Mesenchymal stem cell (in vitro differentiated cells and primary cell): ENCODE results near the gene ABCC1.
"Not testable (repeated sequence)": the region's sequence is repeated elsewhere in the genome, so short reads cannot be mapped to it uniquely, and the experiment has no call there.

Source experiments
- DNase-seq: peaks from one replicate; pipeline ENCODE4 v3.0.0-alpha.2; 2013
- H2AFZ ChIP-seq: one replicate; pipeline ENCODE4 v1.6.1; 2013; ENCODE audit warnings: low read depth, mild to moderate bottlenecking, control low read depth, inconsistent platforms, low read length, moderate library complexity
- H2AK5ac ChIP-seq: 2 replicates; pipeline ENCODE4 v1.6.1; 2013; ENCODE audit warnings: low read length, moderate library complexity, mild to moderate bottlenecking, inconsistent platforms; ENCODE audit not compliant: severe bottlenecking
- H2BK120ac ChIP-seq: one replicate; pipeline ENCODE4 v1.6.1; 2013; ENCODE audit warnings: low read depth, mild to moderate bottlenecking, inconsistent platforms, low read length, moderate library complexity
- H2BK12ac ChIP-seq, 2 experiments: one replicate each; pipeline ENCODE4 v1.6.1; 2013; ENCODE audit warnings: inconsistent platforms in 2 of 2, low read length in 2 of 2, mild to moderate bottlenecking in 2 of 2, moderate library complexity in 2 of 2, control low read depth in 1 of 2
- H2BK15ac ChIP-seq: one replicate; pipeline ENCODE4 v1.6.1; 2013; ENCODE audit warnings: mild to moderate bottlenecking, low read depth, inconsistent platforms; ENCODE audit not compliant: poor library complexity, severe bottlenecking
- H2BK5ac ChIP-seq: 2 replicates; pipeline ENCODE4 v1.6.1; 2013; ENCODE audit warnings: low read depth, mild to moderate bottlenecking, low read length, control low read depth, inconsistent platforms; ENCODE audit not compliant: poor library complexity, severe bottlenecking
- H3K14ac ChIP-seq, 2 experiments: one replicate each; pipeline ENCODE4 v1.6.1; 2013; ENCODE audit warnings: inconsistent platforms in 2 of 2, low read length in 2 of 2, control low read depth in 1 of 2, mild to moderate bottlenecking in 1 of 2, moderate library complexity in 1 of 2
- H3K18ac ChIP-seq, 2 experiments: one replicate each; pipeline ENCODE4 v1.6.1; 2013; ENCODE audit warnings: inconsistent platforms in 2 of 2, low read length in 2 of 2, control low read depth in 1 of 2, low read depth in 1 of 2, mild to moderate bottlenecking in 1 of 2
- H3K23ac ChIP-seq, 2 experiments: one replicate each; pipeline ENCODE4 v1.6.1; 2013; ENCODE audit warnings: inconsistent platforms in 2 of 2, low read length in 2 of 2, mild to moderate bottlenecking in 2 of 2, moderate library complexity in 2 of 2, control low read depth in 1 of 2
- H3K27ac ChIP-seq: 2 replicates; pipeline ENCODE4 v1.5.1; 2013; ENCODE audit warnings: mild to moderate bottlenecking, moderate library complexity, low read length, control low read depth, inconsistent platforms; ENCODE audit not compliant: poor library complexity, severe bottlenecking
- H3K27me3 ChIP-seq, 2 experiments: 2 replicates each; pipeline versions ENCODE4 v1.6.1 to v1.7.0; 2013; ENCODE audit warnings: low read length in 2 of 2, mild to moderate bottlenecking in 2 of 2, moderate library complexity in 2 of 2, control low read depth in 1 of 2, inconsistent platforms in 1 of 2; ENCODE audit not compliant: control insufficient read depth in 1 of 2, insufficient read depth in 1 of 2
- H3K36me3 ChIP-seq, 2 experiments: 2 replicates each; pipeline versions ENCODE4 v1.6.1 to v1.7.0; 2013; ENCODE audit warnings: low read length in 2 of 2, control low read depth in 1 of 2, inconsistent platforms in 1 of 2, low read depth in 1 of 2, mild to moderate bottlenecking in 1 of 2; ENCODE audit not compliant: insufficient read depth in 2 of 2, control insufficient read depth in 1 of 2
- H3K4ac ChIP-seq, 2 experiments: one replicate each; pipeline ENCODE4 v1.6.1; 2013; ENCODE audit warnings: inconsistent platforms in 2 of 2, low read length in 2 of 2, mild to moderate bottlenecking in 2 of 2, moderate library complexity in 2 of 2, control low read depth in 1 of 2, low read depth in 1 of 2
- H3K4me1 ChIP-seq: 2 replicates; pipeline ENCODE4 v1.6.1; 2013; ENCODE audit warnings: low read depth, low read length, control low read depth; ENCODE audit not compliant: control insufficient read depth, insufficient read depth
- H3K4me2 ChIP-seq: 2 replicates; pipeline ENCODE4 v1.6.1; 2013; ENCODE audit warnings: low read length, mild to moderate bottlenecking, inconsistent platforms; ENCODE audit not compliant: poor library complexity, severe bottlenecking
- H3K4me3 ChIP-seq, 2 experiments: 2 replicates each; pipeline versions ENCODE4 v1.5.1 to v1.7.0; 2013; ENCODE audit warnings: low read length in 2 of 2, mild to moderate bottlenecking in 2 of 2, control low read depth in 1 of 2, low read depth in 1 of 2; ENCODE audit not compliant: insufficient read depth in 1 of 2
- H3K79me1 ChIP-seq: replicated peaks from 2 replicates; pipeline ENCODE4 v1.6.1; 2013; ENCODE audit warnings: mild to moderate bottlenecking, control low read depth, low read length, inconsistent platforms; ENCODE audit not compliant: poor library complexity, severe bottlenecking
- H3K9ac ChIP-seq: 2 replicates; pipeline ENCODE4 v1.7.0; 2013; ENCODE audit warnings: mild to moderate bottlenecking, low read length, moderate library complexity
- H3K9me3 ChIP-seq: 2 replicates; pipeline ENCODE4 v1.7.0; 2013; ENCODE audit warnings: mild to moderate bottlenecking, low read length; ENCODE audit not compliant: control insufficient read depth
- H4K8ac ChIP-seq: one replicate; pipeline ENCODE4 v1.6.1; 2013; ENCODE audit warnings: inconsistent platforms, mild to moderate bottlenecking, low read length, moderate library complexity
- H4K91ac ChIP-seq: one replicate; pipeline ENCODE4 v1.6.1; 2013; ENCODE audit warnings: mild to moderate bottlenecking, low read length, inconsistent platforms
- WGBS: methylation state at CpG from one replicate; pipeline ENCODE4 v1.1.7; 2013; ENCODE audit warnings: mixed read lengths; 5-methylcytosine and 5-hydroxymethylcytosine counted together

Gene ABCC1

GRCh38 chr16:15933781-15934180 is 15.6 kb upstream of the ABCC1 start:
- Histone ChIP-seq H3K4me2 (no peak overlapping the region), H3K23ac (no peak overlapping the region), H3K27ac (no peak overlapping the region), H3K27me3 (no peaks in the 10 kb centered on the region), H3K36me3 (no peaks in the 10 kb centered on the region), H2BK5ac (no peak overlapping the region), H3K79me1 (no peaks in the 10 kb centered on the region), H3K9ac (no peak overlapping the region), H4K91ac (no peak overlapping the region), H3K14ac (no peak overlapping the region), H2BK12ac (no peak overlapping the region), H4K8ac (no peak overlapping the region), H2BK15ac (no peak overlapping the region), H3K4ac (no peak overlapping the region), H2AK5ac (no peak overlapping the region), H3K9me3 (peaks cover 14% of the 10 kb centered on the region), H3K4me1 (peaks cover 1% of the 10 kb centered on the region), H2AFZ (no peak overlapping the region), H3K4me3 (no peak overlapping the region), H2BK120ac (no peak overlapping the region), H3K18ac (no peak overlapping the region)
- WGBS, result 94% methylated on average over 4 of the region's 4 CpGs
- DNase-seq, result no peak

DNA sequence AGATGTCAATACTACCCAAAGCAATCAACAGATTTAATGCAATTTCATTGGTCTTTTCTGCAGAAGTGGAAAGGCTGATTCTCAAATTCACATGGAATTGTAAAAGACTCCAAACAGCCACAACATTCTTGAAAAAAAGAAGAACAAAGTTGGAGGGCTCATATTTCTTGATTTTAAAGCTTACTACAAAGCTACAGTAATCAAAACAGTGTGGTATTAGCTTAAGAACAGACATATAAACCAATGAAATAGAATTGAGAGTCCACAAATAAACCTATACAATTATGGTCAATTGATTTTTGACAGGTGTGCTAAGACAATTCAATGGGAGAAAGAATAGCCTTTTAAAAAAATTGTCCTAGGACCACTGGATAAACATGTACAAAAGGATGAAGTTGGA is 14.4 kb upstream of the ABCC1 start:
- no peak overlapping the region for H3K4me2 ChIP-seq
- H3K27ac ChIP-seq, result no peak overlapping the region
- H3K23ac ChIP-seq, result no peak overlapping the region
- no peak overlapping the region for H2BK15ac ChIP-seq
- H4K91ac ChIP-seq, result no peak overlapping the region
- no peak overlapping the region for H3K14ac ChIP-seq
- no peaks in the 10 kb centered on the region for H3K79me1 ChIP-seq
- no peak overlapping the region for H4K8ac ChIP-seq
- H2AK5ac ChIP-seq, result no peak overlapping the region
- no peaks in the 10 kb centered on the region for H3K36me3 ChIP-seq
- no peak overlapping the region for H2BK12ac ChIP-seq
- H3K4me3 ChIP-seq, result no peak overlapping the region
- H2BK120ac ChIP-seq, result no peak overlapping the region
- no peaks in the 10 kb centered on the region for H3K27me3 ChIP-seq
- no peaks in the 10 kb centered on the region for H3K4me1 ChIP-seq
- no peak overlapping the region for H2BK5ac ChIP-seq
- H3K18ac ChIP-seq, result no peak overlapping the region
- no peak overlapping the region for H2AFZ ChIP-seq
- DNase-seq, result no peak
- H3K9ac ChIP-seq, result no peak overlapping the region
- H3K9me3 ChIP-seq, result peaks cover 14% of the 10 kb centered on the region
- no peak overlapping the region for H3K4ac ChIP-seq

DNA sequence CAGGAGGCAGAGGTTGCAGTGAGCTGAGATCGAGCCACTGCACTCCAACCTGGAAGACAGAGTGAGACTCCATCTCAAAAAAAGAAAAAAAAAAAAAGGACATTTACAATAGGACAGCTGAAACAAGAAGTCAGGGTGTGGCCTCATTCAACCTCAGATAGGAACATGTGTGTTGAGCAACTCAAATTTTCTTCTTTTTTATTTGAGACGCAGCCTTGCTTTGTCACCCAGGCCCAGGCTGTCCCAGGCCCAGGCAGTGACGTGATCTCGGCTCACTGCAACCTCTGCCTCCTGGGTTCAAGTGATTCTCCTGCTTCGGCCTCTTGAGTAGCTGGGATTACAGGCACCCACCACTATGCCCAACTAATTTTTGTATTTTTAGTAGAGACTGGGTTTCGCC is 12.6 kb upstream of the ABCC1 start:
- not testable (repeated sequence) for DNase-seq, H3K4me2 ChIP-seq, H4K8ac ChIP-seq, H2BK5ac ChIP-seq, H3K14ac ChIP-seq, H3K18ac ChIP-seq, H3K23ac ChIP-seq, H2BK120ac ChIP-seq, H3K9ac ChIP-seq, H3K4me3 ChIP-seq, H2BK15ac ChIP-seq, H2BK12ac ChIP-seq, H2AFZ ChIP-seq, H4K91ac ChIP-seq, H3K27me3 ChIP-seq, H3K36me3 ChIP-seq, H3K27ac ChIP-seq, H3K79me1 ChIP-seq, H2AK5ac ChIP-seq, H3K4me1 ChIP-seq, H3K4ac ChIP-seq
- WGBS, result 100% methylated on average over 4 of the region's 6 CpGs
- peaks cover 14% of the 10 kb centered on the region for H3K9me3 ChIP-seq

DNA sequence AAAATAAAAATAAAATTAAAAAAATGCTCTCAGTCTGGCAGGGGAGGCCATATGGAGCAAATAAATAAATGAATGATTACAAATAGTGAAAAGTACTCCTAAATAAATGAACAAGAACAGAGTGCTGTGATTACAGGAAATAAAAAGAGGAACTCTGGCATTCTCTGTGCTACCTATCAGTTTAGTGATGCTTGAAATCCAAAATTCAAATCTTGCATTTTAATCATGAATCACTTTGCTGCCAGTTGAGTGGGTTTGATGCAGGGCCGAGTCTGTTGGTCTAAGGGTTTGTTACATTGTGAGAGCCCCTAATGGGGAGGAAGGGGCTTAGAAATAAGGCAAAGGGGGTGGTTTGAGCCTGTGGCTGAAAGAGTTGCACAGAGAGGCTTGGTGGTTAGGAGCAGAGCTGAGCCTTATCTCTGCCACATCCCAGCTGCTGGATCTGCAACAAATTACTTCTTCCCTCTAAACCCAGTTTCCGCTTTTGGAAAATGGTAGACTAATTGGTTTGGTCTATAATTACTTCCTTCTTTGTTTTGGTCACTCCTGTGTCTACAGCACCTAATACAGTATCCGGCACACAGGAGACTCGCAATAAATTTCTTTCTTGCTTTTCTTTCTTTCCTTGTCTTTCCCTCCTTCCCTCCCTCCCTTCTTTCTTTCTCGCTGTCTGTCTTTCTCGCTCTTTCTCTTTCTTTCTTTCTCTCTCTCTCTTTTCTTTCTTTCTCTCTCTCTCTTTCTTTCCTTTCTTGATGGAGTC is 6.3 kb upstream of the ABCC1 start:
- peaks cover 3% of the 10 kb centered on the region for H3K4me1 ChIP-seq
- H3K27ac ChIP-seq, result no peak overlapping the region
- no peak overlapping the region for H4K8ac ChIP-seq
- no peak overlapping the region for H3K4me3 ChIP-seq
- no peak overlapping the region for H2AK5ac ChIP-seq
- no peak overlapping the region for H3K4ac ChIP-seq
- H3K27me3 ChIP-seq, result no peaks in the 10 kb centered on the region
- H3K14ac ChIP-seq, result no peak overlapping the region
- 92% methylated on average over 5 of the region's 6 CpGs for WGBS
- no peak for DNase-seq
- H3K18ac ChIP-seq, result no peak overlapping the region
- H2BK15ac ChIP-seq, result no peak overlapping the region
- H2BK120ac ChIP-seq, result peak overlapping the region; percentile 27
- H3K23ac ChIP-seq, result peak overlapping the region in 1 of 2 experiments; percentile 51
- H3K79me1 ChIP-seq, result no peaks in the 10 kb centered on the region
- H3K4me2 ChIP-seq, result no peak overlapping the region
- no peak overlapping the region for H2BK5ac ChIP-seq
- no peak overlapping the region for H4K91ac ChIP-seq
- no peak overlapping the region for H2BK12ac ChIP-seq
- no peaks in the 10 kb centered on the region for H3K9me3 ChIP-seq
- H3K9ac ChIP-seq, result no peak overlapping the region
- no peak overlapping the region for H2AFZ ChIP-seq
- H3K36me3 ChIP-seq, result no peaks in the 10 kb centered on the region
